ENCODE measurements around the gene ADAMTSL4.
A peak's percentile ranks its signal among the peaks of the same experiment; 100 is the strongest.

ADAMTSL4 gene
- total RNA-seq: 0 to 0.19 (median 0.09) reads per million in 4 experiments

DNA sequence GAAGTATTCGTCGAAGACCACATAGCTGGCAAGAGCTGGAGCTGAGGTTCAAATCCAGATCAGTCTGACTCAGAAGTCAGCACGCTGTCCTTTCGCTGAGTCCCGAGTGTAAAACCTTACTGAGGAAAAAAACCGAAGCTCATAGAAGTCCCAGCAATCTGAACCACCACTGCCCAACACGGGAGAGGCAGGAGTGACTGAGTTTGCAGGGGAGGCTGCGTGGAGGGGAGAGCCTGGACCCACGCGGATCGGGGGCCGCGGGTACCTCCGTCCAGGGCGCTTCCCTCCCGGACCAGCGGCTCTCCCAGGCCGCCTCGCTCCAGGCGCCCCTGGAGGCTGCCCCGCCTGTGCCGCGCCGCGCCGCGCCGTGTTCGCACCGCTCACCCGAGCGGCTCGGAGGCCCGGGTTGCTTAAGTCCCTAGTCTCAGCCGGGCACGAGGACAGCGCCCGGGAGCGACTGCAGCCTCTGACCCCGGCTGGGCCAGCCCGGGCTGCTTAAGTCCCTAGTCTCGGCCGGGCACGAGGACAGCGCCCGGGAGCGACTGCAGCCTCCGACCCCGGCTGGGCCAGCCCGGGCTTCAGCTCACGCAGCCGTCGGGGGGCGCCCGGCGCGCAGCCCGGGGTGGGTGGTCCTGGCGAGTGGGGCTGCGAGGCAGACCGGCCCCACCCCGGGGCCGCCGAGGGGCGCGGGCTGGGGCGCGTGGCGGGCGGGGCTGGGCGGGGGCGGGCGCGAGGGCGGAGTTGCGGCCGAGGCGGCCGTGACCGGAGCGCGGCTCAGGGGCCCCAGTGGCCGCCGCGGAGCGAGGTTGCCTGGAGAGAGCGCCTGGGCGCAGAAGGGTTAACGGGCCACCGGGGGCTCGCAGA is at the start of gene ADAMTSL4:
Gene ADAMTSL4 (plus strand): TSS at position 777 of the 864 bp plus-strand sequence. CDS start 2,881 bp downstream, outside the sequence.
- DNase-seq: no peak

DNA sequence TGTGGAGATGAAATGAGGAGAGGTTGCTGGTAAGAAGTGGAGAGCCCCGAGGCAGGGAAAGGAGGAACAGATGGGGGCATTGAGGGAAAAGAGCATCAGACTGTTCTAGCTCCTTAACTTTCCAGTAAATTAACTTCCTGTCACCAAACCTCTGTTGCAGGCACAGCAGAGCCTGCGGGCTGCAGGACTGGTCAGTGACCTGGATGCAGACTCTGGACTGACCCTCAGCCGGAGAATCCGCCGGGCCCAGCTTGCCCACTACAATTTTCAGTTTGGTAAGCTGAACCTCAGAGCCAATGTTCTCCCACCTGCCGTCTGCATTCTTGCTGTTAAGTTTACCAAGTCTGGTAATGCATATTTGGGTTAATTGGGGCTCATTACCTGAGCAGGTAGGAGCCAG is 43.8 kb upstream of the ADAMTSL4 start:
- DNase-seq: no peak

DNA sequence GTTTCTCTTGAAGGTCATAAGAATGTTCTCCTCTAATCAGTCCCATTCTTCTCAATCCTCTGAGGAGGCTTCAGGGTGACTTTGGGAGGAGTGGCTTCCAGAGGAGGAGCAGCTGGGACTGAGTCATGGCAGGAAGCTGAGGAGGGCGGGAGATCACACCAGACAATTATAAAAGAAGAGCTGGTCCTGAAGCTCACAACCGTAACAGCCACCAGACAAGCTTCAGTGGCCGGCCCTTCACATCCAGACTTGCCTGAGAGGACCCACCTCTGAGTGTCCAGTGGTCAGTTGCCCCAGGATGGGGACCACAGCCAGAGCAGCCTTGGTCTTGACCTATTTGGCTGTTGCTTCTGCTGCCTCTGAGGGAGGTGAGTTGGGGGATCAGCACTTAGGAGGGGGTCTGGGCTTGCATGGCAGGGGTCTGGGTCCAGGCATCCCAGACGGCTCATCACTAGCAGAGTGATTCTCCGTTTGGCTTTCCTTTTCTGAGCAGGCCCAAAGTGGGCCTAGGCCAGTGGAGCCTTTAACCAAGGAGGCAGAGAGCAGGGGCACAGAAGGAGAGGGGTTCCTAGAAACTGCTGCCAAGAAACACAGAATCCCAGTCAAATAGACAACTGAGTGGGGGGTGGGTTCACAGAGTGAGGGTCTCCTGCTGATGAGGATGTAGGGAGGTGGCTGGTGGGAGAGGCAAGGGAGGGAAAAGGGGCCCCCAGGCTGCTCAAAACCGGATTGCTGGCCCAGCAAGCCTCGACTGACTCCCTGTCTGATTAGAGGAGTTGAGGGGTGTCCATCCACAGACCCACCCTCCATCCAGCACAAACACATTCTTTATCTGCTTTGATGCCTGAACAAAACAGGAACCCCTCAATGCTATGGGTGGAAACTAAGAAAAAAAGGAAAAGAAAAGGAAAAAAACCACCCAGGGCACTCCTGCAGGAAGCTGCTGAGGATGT is 41.0 kb upstream of the ADAMTSL4 start, which contains the start of gene ECM1:
Gene ECM1 (plus strand): TSS at position 198 of the 953 bp plus-strand sequence. CDS start 101 bp downstream, at position 299.
- DNase-seq: no peak

DNA sequence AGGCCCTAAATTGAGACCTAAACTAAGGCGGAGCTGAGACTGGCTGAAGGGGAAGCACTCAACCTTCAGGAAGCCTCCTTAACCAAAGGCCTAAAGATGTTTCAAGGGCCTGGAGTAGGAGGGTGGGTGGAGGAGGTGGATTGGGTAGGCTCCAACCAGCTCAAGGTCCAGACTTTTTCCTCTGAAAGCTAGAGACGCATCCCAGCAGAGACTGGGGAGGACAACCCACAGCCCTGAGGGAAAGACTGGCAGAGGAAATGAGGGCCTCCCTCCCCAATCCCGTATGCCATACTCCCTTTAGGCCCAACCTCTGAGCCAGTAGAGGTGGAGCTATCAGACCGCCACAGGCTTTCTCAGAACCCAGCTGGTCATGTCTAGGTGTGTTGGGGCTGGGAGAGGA is 40.2 kb upstream of the ADAMTSL4 start:
- no peak for DNase-seq

DNA sequence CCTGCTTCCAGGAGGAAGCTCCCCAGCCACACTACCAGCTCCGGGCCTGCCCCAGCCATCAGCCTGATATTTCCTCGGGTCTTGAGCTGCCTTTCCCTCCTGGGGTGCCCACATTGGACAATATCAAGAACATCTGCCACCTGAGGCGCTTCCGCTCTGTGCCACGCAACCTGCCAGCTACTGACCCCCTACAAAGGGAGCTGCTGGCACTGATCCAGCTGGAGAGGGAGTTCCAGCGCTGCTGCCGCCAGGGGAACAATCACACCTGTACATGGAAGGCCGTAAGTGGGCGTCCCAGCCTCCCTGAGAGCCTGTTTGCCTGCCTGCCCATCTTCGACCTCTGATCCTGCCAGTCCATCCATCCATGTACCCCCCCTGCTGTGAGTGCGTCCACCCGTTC is 37.7 kb upstream of the ADAMTSL4 start:
- no peak for DNase-seq

DNA sequence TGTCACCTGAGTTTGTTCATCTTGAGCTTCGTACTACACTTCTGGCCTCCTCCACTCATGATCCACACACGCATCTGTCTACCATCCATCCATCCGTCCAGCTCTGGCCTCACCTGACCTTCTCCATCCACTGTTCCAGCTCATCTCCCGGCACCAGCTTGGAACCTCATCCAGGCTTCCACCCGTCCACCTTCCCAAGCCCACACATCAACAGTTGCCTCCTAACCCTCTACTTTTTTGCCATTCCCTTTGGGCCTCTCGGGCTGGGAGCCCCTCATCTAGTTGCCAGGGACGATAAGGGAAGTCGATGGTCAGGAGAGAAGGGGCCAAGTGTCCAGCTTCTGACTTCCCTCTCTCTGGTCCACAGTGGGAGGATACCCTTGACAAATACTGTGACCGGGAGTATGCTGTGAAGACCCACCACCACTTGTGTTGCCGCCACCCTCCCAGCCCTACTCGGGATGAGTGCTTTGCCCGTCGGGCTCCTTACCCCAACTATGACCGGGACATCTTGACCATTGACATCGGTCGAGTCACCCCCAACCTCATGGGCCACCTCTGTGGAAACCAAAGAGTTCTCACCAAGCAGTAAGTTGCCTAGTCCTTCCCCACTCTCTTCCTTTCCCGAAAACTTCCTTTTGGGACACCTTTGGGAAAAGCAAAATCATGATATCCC is 37.1 kb upstream of the ADAMTSL4 start:
- DNase-seq: no peak

DNA sequence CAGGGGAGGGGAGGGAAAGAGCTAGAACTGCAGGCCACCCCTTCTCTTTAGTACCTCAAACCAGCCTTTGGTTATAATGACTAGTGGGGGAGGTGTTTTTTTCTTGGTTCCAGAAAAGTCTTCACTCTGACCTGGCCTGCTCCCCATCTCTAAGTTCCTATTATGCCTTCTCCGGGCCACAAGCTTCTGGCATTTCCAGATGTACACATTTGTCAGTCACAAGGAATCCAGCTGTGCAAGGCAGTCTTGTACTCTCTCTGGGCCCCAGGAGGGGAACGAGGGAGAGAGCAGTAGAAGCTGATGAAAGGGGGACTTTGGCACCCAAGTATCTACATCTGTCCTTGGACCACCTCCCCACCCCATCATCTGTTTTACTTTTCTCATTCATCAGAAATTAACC is 36.4 kb upstream of the ADAMTSL4 start:
- DNase-seq: no peak

DNA sequence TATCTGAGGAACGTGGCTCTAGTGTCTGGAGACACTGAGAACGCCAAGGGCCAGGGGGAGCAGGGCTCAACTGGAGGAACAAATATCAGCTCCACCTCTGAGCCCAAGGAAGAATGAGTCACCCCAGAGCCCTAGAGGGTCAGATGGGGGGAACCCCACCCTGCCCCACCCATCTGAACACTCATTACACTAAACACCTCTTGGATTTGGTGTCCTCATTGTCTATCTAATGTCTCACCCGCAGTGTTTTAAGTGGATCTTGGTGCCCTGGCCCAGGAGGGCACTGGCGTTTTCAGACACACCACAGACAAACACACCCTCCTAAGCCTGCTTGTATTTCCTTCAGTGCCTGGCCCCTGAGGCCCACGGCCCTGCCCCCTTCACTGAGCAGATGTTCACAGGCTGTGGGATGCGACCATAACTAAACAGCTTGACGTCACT is 35.8 kb upstream of the ADAMTSL4 start:
- no peak for DNase-seq

DNA sequence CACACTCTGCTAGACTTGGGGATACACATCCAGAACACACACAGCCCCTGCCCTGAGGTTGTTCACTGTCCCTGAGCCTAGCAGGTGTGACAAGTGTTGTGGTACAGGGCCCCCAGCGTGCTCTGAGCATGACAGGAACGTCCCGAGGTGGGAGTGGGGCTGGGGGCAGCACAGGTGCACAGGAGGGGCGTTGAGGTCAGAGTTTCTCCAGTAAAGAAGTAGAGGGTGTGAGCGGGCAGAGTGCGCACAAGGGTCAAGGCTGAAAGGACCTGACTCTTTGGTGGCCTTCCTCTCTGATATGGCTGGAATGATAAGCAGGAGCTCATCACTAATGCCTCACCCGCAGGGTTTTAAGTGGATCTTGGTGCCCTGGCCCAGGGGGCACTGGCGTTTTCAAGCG is 34.9 kb upstream of the ADAMTSL4 start:
- no peak for DNase-seq

DNA sequence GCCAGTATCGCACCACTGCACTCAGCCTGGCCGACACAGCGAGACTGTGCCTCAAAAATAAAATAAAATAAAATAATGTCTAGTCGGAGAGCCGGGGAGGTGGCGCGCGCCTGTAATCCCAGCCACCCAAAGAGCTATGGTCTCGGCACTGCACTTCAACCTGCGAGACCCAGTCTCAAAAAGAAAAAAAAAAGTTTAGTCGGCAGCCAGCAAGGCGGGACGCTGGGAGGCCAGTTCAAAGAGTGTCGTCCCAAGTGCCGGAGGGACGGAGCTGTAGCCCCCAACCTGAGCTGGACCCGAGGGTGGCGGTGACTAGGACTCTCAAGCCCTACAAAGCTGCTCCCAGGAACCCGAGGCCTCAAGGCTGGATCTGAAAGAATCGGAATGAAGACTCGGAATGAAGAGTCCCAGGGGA is 34.3 kb upstream of the ADAMTSL4 start:
- no peak for DNase-seq

DNA sequence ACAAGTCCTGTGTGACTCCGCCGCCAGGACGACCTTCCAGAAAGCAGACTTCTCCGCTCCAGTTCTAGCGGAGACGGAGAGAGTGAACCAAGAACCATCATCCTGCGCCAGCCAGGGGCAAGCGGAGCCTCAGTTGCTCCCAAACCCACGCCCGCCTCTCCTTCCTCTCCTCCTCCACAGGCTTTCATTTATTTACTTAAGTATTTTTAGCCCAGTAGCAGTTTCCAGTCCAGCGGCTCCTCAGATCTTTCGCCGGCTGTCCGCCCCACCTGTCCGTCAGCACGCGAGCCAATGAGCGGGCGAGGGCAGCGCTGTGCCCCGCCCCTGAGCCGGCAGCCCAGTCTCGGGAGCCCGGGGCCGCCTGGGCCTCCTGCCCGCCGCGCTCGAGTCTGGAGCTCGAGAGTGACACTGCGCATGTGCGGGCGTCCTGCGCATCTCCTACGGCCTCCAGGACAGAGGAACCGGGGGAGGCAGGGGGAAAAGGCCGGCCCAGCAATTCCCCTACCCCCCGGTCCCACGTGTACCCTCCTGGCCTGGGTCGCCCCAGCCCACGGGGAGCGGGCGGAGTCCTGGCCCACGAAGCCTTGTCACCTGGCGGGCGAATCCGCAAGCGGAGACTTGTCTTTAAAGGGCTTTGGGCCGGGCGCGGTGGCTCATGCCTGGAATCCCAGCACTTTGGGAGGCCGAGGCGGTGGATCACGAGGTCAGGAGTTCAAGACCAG is 33.7 kb upstream of the ADAMTSL4 start, which contains the start of gene FALEC:
Gene FALEC (plus strand): TSS at position 425 of the 722 bp plus-strand sequence.
- DNase-seq: peak; percentile 84

DNA sequence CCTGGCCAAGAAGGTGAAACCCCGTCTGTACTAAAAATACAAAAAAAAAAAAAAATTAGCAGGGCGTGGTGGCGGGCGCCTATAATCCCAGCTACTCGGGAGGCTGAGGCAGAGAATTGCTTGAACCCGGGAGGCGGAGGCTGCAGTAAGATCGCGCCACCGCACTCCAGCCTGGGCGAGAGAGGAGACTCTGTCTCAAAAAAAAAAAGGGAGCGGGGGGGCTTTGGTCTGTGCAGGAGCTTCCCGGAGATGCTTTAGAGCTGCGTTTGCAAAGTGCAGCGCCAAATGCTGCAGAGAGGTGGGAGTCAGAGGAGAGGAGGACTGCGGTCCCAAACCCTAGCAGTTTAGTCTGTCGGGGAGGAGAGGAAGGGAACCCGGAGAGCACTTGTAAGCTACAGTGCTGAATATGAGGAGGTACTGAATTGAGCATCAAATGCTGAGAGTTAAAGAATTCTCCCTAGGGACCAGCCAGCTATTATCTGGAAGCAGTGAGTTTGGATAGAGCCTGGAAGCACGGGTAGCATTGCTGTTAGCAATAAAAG is 33.1 kb upstream of the ADAMTSL4 start:
- no peak for DNase-seq

DNA sequence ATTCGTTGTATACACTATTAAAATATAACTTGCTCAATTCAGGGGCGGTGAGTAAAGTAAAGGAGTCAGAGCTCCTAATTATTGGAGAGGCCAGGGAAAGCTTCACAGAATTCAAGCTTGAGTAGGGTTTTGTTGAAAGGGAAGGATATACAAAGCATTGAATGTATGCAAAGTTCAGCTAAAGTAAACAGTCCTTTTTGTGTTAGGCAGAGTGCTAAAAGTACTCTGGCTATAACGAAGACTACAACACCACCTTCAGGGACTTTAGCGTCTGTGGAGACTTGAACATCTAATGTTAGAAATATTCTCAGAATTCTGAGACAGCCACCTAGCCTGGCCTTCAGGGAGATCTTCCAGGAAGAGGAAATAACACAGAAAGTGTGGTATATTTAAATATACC is 32.6 kb upstream of the ADAMTSL4 start:
- DNase-seq: no peak

DNA sequence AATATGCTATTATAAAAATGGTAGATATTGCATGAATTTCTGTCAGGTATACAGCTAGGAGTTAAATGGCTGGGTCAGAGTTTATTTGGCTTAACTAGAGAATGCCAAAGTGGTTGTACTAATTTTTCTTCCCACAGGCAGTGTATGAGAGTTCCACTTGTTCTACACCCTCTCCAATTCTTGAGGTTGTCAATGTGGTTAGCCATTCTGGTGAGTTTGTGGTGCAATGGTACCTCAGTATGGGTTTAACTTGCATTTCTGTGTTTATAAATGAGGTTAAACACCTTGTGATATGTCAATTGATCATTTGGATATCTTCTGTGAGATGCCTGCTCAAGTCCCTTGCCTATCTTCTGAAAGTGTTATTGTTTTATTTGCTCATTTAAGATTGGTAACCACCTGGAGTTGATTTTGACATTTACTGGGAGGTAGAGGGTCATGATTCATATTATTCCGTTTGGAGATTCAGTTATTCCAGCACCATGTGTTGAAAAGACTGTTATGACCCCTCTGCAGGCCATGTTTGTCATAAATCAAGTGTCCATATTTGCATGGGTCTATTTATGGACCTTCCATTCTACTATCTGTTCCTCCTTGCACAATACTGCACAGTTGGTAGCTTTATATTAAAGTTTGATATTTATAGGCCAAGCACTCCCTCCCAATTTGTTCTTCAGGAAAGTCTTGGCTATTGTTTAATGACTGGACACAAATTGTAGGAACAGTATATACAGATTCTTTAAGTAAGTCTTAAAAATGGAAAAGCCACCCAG is 27.8 kb upstream of the ADAMTSL4 start:
- no peak for DNase-seq

DNA sequence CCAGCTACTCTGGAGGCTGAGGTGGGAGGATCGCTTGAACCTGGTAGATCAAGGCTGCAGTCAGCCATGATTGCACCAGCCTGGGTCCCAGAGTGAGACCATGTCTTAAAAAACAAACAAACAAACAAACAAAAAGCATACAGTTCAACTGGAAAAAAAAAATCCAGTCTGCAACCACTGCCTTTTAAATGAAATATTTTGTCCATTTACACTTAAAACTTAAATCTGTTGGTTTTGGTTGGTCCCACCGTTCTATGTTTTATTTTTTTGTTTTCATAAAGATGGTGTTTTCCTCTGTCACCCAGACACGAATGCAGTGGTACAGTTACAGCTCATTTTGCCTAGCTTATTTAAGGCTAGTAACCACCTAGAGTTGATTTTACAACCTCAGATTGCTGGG is 23.9 kb upstream of the ADAMTSL4 start:
- no peak for DNase-seq

DNA sequence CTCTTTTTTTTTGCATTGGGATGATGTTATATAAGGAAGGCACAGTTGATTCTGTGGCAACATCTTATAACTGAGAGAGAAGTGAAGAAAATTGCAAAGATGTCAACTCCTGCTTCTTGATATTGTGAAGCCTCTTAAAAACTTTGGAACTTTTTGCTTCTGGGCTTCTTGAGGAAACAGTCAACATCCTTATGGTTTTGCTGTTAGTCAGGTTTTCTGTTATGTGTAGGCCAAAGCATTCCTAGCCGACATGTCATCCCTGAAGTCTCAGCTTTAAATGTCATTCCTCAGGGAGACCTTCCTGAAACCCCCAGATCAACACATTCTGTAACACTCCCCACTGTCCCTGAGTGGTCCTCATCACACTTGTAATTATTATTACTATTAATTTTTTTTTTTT is 21.0 kb upstream of the ADAMTSL4 start:
- DNase-seq: no peak

DNA sequence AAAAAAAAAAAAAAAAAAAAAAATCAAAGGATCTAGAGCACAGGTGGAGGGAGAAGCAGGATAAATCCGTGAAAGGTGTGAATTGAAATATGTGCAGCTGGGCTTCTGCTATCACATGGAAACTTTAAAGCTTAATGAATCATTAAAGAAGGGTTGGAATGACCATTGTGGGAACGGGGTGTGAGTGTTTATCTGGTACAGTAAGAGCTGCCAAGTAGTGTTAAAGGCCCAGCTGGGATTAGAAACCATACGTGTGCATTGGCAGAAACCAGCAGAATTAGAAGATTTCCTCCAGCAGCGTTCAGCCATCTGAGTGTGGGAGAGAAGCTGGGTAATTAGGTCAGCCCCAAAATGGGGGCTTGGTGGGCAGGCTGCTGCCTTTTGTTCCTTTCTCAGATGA is 20.2 kb upstream of the ADAMTSL4 start:
- no peak for DNase-seq

DNA sequence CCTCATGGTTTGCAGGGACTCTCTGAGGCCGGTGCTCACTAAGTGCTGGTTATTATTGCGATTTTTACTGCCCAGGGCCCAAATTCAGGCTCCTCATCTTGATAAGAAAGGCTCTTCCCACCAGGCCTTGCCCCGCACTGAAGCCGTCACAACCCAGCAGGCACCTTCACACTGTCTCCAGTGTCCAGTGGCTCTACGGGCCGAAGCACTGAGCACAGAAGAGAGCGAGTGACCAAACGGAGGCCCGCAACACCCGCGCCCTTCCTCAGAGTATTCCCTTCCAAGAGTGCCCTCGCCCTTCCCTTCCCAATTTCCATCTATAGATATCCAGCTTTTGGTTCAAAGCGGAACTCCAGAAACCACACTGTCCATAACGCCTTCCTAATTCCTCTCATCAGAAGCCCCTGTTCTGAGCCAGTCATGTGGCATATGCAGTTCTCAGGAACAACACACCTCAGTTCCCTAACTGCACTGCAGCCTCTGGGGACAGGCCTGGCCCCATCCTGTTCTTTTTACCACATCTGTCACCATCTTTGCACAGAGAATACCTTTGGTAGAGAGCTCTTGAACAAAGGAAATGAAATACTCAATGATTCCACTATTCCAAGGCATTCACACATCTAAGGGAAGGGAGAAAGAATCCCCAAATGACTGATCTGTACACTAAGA is 18.6 kb upstream of the ADAMTSL4 start:
- DNase-seq: no peak

DNA sequence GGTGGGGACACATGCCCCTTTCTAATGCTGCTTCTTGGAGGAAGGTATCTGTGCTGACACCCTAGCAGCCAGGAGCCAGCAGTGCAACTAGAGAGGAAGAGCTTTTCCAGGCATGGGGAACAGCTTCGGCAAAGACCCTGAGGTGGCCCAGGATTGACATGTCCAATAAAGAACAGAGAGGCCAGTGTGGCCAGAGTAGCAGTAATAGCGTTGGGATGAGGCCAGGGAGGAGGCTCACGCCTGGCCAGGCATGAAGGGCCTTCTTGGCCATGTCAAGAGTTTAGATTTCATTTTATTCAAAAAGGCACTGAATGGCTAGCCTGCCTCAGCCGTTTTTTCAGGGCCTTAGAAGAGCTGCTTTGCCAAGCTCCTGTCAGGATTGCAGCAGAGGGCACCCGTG is 16.3 kb upstream of the ADAMTSL4 start:
- no peak for DNase-seq

DNA sequence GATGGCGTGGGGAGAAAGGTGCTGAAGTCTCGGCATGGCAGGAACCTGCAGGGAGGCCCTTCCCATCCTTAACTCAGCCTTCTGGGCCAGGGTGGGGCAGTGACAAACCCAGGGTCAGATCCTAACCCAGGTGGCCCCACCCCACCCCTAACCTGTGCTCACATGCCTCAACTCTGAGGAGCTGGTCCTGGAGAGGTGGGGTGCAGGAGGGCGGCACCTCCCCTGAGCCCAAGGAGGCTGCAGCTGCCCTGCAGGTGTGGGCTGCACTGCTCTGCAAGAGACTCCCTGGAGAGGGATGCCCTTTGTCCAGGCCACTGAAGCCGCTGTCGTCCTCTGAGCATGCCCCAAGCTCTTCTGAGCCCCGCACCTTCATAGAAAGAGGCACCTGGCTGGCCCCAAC is 15.2 kb upstream of the ADAMTSL4 start:
- DNase-seq: no peak
